Measurements from ENCODE around the gene GSTT2.

DNA sequence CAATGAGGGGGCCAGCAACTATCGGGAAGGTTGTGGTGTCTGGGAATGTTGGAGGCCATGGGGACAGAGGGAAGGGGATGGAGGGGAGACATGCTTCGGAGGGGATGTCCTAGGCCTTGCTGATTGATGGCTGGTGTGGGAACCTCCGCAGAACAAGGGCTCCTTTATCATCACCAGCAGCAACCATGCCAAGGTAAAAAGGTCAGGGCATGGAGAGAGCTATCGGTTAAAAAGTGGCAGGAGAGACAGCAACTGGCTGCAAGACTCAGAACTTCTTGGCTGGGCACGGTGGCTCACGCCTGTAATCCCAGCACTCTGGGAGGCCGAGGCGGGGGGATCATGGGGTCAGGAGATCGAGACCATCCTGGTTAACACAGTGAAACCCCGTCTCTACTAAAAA is 22.3 kb downstream of the GSTT2 start:
- TF ChIP-seq, protein P1, sequence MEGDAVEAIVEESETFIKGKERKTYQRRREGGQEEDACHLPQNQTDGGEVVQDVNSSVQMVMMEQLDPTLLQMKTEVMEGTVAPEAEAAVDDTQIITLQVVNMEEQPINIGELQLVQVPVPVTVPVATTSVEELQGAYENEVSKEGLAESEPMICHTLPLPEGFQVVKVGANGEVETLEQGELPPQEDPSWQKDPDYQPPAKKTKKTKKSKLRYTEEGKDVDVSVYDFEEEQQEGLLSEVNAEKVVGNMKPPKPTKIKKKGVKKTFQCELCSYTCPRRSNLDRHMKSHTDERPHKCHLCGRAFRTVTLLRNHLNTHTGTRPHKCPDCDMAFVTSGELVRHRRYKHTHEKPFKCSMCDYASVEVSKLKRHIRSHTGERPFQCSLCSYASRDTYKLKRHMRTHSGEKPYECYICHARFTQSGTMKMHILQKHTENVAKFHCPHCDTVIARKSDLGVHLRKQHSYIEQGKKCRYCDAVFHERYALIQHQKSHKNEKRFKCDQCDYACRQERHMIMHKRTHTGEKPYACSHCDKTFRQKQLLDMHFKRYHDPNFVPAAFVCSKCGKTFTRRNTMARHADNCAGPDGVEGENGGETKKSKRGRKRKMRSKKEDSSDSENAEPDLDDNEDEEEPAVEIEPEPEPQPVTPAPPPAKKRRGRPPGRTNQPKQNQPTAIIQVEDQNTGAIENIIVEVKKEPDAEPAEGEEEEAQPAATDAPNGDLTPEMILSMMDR (IDR thresholded peaks at IDR 0.05), result no peak
- no peak for TF ChIP-seq RNF2 (IDR thresholded peaks at IDR 0.05; ENCODE audit: borderline replicate concordance, low read depth)
- no peak for TF ChIP-seq POLR2A (IDR thresholded peaks at IDR 0.05; ENCODE audit: low read length)
- no peak for TF ChIP-seq SMC3 (IDR thresholded peaks at IDR 0.05)
- no peak for TF ChIP-seq BHLHE40 (IDR thresholded peaks at IDR 0.05; ENCODE audit: low read depth, low read length)
- TF ChIP-seq POLR2AphosphoS2 (conservative IDR thresholded peaks at IDR 0.05; ENCODE audit: low read length), result no peak
- TF ChIP-seq, protein P2, sequence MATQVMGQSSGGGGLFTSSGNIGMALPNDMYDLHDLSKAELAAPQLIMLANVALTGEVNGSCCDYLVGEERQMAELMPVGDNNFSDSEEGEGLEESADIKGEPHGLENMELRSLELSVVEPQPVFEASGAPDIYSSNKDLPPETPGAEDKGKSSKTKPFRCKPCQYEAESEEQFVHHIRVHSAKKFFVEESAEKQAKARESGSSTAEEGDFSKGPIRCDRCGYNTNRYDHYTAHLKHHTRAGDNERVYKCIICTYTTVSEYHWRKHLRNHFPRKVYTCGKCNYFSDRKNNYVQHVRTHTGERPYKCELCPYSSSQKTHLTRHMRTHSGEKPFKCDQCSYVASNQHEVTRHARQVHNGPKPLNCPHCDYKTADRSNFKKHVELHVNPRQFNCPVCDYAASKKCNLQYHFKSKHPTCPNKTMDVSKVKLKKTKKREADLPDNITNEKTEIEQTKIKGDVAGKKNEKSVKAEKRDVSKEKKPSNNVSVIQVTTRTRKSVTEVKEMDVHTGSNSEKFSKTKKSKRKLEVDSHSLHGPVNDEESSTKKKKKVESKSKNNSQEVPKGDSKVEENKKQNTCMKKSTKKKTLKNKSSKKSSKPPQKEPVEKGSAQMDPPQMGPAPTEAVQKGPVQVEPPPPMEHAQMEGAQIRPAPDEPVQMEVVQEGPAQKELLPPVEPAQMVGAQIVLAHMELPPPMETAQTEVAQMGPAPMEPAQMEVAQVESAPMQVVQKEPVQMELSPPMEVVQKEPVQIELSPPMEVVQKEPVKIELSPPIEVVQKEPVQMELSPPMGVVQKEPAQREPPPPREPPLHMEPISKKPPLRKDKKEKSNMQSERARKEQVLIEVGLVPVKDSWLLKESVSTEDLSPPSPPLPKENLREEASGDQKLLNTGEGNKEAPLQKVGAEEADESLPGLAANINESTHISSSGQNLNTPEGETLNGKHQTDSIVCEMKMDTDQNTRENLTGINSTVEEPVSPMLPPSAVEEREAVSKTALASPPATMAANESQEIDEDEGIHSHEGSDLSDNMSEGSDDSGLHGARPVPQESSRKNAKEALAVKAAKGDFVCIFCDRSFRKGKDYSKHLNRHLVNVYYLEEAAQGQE (IDR thresholded peaks at IDR 0.05), result no peak
- TF ChIP-seq, protein P3, sequence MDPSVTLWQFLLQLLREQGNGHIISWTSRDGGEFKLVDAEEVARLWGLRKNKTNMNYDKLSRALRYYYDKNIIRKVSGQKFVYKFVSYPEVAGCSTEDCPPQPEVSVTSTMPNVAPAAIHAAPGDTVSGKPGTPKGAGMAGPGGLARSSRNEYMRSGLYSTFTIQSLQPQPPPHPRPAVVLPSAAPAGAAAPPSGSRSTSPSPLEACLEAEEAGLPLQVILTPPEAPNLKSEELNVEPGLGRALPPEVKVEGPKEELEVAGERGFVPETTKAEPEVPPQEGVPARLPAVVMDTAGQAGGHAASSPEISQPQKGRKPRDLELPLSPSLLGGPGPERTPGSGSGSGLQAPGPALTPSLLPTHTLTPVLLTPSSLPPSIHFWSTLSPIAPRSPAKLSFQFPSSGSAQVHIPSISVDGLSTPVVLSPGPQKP (IDR thresholded peaks at IDR 0.05; ENCODE audit: low read depth, low read length), result no peak
- TF ChIP-seq, protein P4, sequence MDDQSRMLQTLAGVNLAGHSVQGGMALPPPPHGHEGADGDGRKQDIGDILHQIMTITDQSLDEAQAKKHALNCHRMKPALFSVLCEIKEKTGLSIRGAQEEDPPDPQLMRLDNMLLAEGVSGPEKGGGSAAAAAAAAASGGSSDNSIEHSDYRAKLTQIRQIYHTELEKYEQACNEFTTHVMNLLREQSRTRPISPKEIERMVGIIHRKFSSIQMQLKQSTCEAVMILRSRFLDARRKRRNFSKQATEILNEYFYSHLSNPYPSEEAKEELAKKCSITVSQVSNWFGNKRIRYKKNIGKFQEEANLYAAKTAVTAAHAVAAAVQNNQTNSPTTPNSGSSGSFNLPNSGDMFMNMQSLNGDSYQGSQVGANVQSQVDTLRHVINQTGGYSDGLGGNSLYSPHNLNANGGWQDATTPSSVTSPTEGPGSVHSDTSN (IDR thresholded peaks at IDR 0.05), result no peak
